ENCODE results near the gene CDH4.

Gene CDH4

DNA sequence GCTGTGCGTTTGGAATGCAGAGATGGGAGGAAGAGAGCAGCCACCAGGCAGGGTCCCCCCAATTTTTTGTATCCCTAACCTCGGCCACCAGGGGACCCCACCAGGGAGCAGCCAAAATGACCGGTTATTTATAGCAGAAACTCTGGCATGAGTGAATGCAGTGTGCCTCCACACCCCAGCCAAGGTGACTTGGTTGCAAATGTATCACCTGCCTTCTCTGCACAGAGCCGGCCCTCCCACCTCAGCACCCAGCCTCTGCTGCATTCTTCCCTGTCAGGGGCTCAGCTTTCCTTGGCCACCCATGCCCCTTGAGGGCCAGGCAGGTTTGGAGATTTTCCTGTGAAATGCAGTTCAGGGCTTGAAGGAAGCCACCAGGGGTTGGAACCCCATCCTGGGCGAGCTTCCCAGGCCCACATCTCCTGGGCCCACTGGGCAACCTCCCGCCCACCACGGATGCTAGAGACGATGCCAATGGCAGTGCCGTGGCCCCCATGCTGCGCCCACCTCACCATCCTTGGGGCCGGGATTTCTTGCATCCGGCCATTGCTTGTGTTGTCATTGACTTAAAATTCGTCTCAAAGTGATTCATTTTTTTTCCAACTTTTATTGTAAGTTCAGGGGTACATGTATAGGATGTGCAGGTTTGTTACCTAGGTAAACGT is 522.0 kb downstream of the CDH4 start:
- H3K4me2 ChIP-seq (ENCODE audit: low read depth, low read length, poor library complexity, severe bottlenecking) = no peak overlapping the region
- no peaks in the 10 kb centered on the region for H3F3A ChIP-seq (ENCODE audit: insufficient read depth)
- TF ChIP-seq EZH2phosphoT487 (conservative IDR thresholded peaks at IDR 0.05; ENCODE audit: low read length) = no peak
- TF ChIP-seq, protein P1, sequence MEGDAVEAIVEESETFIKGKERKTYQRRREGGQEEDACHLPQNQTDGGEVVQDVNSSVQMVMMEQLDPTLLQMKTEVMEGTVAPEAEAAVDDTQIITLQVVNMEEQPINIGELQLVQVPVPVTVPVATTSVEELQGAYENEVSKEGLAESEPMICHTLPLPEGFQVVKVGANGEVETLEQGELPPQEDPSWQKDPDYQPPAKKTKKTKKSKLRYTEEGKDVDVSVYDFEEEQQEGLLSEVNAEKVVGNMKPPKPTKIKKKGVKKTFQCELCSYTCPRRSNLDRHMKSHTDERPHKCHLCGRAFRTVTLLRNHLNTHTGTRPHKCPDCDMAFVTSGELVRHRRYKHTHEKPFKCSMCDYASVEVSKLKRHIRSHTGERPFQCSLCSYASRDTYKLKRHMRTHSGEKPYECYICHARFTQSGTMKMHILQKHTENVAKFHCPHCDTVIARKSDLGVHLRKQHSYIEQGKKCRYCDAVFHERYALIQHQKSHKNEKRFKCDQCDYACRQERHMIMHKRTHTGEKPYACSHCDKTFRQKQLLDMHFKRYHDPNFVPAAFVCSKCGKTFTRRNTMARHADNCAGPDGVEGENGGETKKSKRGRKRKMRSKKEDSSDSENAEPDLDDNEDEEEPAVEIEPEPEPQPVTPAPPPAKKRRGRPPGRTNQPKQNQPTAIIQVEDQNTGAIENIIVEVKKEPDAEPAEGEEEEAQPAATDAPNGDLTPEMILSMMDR (IDR thresholded peaks at IDR 0.05; ENCODE audit: insufficient read depth, low read length, poor library complexity, severe bottlenecking) = no peak
- H2AFZ ChIP-seq (ENCODE audit: low read depth, low read length, severe bottlenecking) = no peak overlapping the region
- no peaks in the 10 kb centered on the region for H3K27me3 ChIP-seq (ENCODE audit: low read length)
- no peaks in the 10 kb centered on the region for H3K9me2 ChIP-seq (replicated peaks; ENCODE audit: insufficient read depth, low read length)
- H3K79me2 ChIP-seq (ENCODE audit: insufficient read depth, low read length) = no peaks in the 10 kb centered on the region
- H3K27ac ChIP-seq (ENCODE audit: low read depth, low read length) = no peak overlapping the region
- H3K36me3 ChIP-seq (ENCODE audit: low read length) = no peaks in the 10 kb centered on the region
- H3K4me3 ChIP-seq (ENCODE audit: insufficient read depth, low read length, poor library complexity, severe bottlenecking) = no peak overlapping the region
- no peaks in the 10 kb centered on the region for H3K9me3 ChIP-seq (ENCODE audit: insufficient read depth, low read length)
- no peak overlapping the region for H3K9ac ChIP-seq (ENCODE audit: low read length)
- no peaks in the 10 kb centered on the region for H4K20me1 ChIP-seq (ENCODE audit: low read depth, low read length)

DNA sequence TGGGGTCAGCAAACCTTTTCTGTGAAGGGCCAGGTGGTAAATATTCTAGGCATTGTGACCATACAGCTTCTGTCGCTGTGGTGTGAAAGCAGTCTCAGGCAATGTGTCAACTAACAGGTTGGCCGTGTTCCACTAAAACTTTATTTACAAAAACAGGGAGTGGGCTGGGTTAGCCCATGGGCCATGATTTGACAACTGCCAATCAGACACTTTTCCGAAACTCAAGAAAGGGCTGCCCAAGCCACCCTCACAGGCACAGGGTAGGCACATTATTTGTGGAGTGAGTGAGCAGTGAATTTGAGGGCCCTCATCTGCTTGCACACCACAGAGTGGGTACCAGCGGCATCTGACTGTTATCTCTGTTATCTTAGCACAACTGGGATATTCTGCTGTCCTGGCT is 523.4 kb downstream of the CDH4 start:
- H3K9me2 ChIP-seq (replicated peaks; ENCODE audit: insufficient read depth, low read length) = no peaks in the 10 kb centered on the region
- H2AFZ ChIP-seq (ENCODE audit: low read depth, low read length, severe bottlenecking) = no peak overlapping the region
- H3F3A ChIP-seq (ENCODE audit: insufficient read depth) = no peaks in the 10 kb centered on the region
- H3K4me3 ChIP-seq (ENCODE audit: insufficient read depth, low read length, poor library complexity, severe bottlenecking) = no peak overlapping the region
- TF ChIP-seq, protein P1 (IDR thresholded peaks at IDR 0.05; ENCODE audit: insufficient read depth, low read length, poor library complexity, severe bottlenecking) = no peak
- TF ChIP-seq EZH2phosphoT487 (conservative IDR thresholded peaks at IDR 0.05; ENCODE audit: low read length) = no peak
- H3K36me3 ChIP-seq (ENCODE audit: low read length) = no peaks in the 10 kb centered on the region
- no peak overlapping the region for H3K9ac ChIP-seq (ENCODE audit: low read length)
- no peaks in the 10 kb centered on the region for H4K20me1 ChIP-seq (ENCODE audit: low read depth, low read length)
- H3K79me2 ChIP-seq (ENCODE audit: insufficient read depth, low read length) = no peaks in the 10 kb centered on the region
- H3K9me3 ChIP-seq (ENCODE audit: insufficient read depth, low read length) = no peaks in the 10 kb centered on the region
- no peaks in the 10 kb centered on the region for H3K27me3 ChIP-seq (ENCODE audit: low read length)
- no peak overlapping the region for H3K4me2 ChIP-seq (ENCODE audit: low read depth, low read length, poor library complexity, severe bottlenecking)
- no peak overlapping the region for H3K27ac ChIP-seq (ENCODE audit: low read depth, low read length)

DNA sequence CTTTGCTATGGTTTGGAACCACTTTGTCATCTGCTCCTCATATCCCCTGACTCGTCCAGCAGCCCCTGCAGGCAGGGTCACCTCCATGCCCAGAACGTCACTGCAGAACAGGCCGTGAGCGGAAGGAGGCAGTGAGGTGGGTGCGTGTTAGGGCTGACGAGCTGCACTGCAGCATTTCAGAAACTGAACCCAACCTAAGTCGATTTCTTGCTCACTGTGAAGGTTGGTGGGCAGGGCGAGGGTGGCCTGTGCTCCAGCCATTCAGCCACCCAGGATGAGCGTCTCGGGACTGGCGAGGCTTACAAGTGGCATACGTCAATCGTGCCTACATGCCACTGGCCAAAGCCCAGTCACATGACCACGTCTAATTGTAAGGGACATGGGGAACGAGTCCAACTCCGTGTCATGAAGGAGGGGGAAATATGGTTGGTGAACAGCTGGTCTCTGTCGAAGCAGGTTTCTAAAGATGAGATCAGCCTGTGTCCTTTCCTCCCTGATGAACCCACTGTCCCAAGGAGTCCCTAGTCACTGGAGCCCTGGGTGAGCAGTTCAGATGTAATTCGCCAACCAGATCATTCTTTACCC is 524.5 kb downstream of the CDH4 start:
- no peak overlapping the region for H3K9ac ChIP-seq (ENCODE audit: low read length)
- H4K20me1 ChIP-seq (ENCODE audit: low read depth, low read length) = no peaks in the 10 kb centered on the region
- TF ChIP-seq, protein P1 (IDR thresholded peaks at IDR 0.05; ENCODE audit: insufficient read depth, low read length, poor library complexity, severe bottlenecking) = no peak
- TF ChIP-seq EZH2phosphoT487 (conservative IDR thresholded peaks at IDR 0.05; ENCODE audit: low read length) = no peak
- H3K4me2 ChIP-seq (ENCODE audit: low read depth, low read length, poor library complexity, severe bottlenecking) = no peak overlapping the region
- H3K79me2 ChIP-seq (ENCODE audit: insufficient read depth, low read length) = no peaks in the 10 kb centered on the region
- H3K4me3 ChIP-seq (ENCODE audit: insufficient read depth, low read length, poor library complexity, severe bottlenecking) = no peak overlapping the region
- no peaks in the 10 kb centered on the region for H3F3A ChIP-seq (ENCODE audit: insufficient read depth)
- H3K27ac ChIP-seq (ENCODE audit: low read depth, low read length) = no peak overlapping the region
- no peaks in the 10 kb centered on the region for H3K36me3 ChIP-seq (ENCODE audit: low read length)
- H3K9me3 ChIP-seq (ENCODE audit: insufficient read depth, low read length) = no peaks in the 10 kb centered on the region
- H3K9me2 ChIP-seq (replicated peaks; ENCODE audit: insufficient read depth, low read length) = no peaks in the 10 kb centered on the region
- H3K27me3 ChIP-seq (ENCODE audit: low read length) = no peaks in the 10 kb centered on the region
- H2AFZ ChIP-seq (ENCODE audit: low read depth, low read length, severe bottlenecking) = no peak overlapping the region
